Body of pancreas (tissue), 4 donors: Measurements from ENCODE around the gene CDC42SE2.

ENCODE experiments used
- POLR2A ChIP-seq, 3 donors: fragments of 450-650 bp; IDR thresholded peaks; one replicate each; pipeline ENCODE4 v1.6.1; 2016; ENCODE audit warnings: antibody characterized with exemption in 3 of 3, mild to moderate bottlenecking in 2 of 3
- TF ChIP-seq, protein P1 (sequence below), 7 experiments: fragments of 450-650 bp in 4 of 7; fragments of 200-600 bp in 3 of 7; sonication (generic) in 3 of 7; IDR thresholded peaks; one replicate each; pipeline ENCODE4 v1.5.1; 2016 to 2019; ENCODE audit warnings: antibody characterized with exemption in 7 of 7

- no peak for TF ChIP-seq POLR2A (IDR thresholded peaks at IDR 0.05)
- TF ChIP-seq, protein P1, sequence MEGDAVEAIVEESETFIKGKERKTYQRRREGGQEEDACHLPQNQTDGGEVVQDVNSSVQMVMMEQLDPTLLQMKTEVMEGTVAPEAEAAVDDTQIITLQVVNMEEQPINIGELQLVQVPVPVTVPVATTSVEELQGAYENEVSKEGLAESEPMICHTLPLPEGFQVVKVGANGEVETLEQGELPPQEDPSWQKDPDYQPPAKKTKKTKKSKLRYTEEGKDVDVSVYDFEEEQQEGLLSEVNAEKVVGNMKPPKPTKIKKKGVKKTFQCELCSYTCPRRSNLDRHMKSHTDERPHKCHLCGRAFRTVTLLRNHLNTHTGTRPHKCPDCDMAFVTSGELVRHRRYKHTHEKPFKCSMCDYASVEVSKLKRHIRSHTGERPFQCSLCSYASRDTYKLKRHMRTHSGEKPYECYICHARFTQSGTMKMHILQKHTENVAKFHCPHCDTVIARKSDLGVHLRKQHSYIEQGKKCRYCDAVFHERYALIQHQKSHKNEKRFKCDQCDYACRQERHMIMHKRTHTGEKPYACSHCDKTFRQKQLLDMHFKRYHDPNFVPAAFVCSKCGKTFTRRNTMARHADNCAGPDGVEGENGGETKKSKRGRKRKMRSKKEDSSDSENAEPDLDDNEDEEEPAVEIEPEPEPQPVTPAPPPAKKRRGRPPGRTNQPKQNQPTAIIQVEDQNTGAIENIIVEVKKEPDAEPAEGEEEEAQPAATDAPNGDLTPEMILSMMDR (IDR thresholded peaks at IDR 0.05): no peak
Observed at GRCh38 chr5:131304414-131304813, 40.6 kb downstream of the CDC42SE2 start.
